ENCODE measurements around the gene ARHGAP26. TPM values are rescaled to one million over a fixed set of nuclear protein-coding genes. Genes with fewer than 3 reads are reported as not detected.

ARHGAP26 gene
- total and polyA plus RNA-seq, 2 donors (not counting 3 experiments of a cell fraction or from before 2014, with no cell fraction given): 3.1 to 16.2 TPM

DNA sequence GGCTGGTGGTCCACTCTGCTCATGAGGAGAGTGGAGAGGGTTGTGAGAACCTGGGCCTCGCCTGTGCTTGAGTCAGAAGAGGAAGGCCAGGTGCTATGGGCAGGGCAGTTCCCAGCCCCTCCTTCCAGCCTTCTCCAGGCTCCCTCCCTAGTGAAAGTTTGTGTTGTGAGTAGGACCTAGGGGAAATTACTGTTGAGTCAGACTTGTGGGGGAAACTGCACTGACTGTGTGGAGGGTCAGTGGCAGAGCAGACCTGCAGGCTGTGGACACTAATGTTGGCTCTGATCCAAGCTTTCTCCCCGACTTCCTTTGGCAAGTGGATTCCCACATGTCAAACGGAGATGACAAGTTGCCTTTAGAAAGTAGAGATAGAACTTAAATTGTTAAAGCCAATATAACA lies 102.6 kb downstream of the ARHGAP26 start:
- Histone ChIP-seq H2AFZ (ENCODE audit: low read depth, low read length) (no peak overlapping the region), H3K9me1 (replicated peaks; ENCODE audit: control insufficient read depth, extremely low read depth, insufficient read depth, low read length) (no peaks in the 10 kb centered on the region), H3K4me2 (ENCODE audit: insufficient read depth, low read length) (peak overlapping the region; percentile 4), H3K9ac (replicated peaks; ENCODE audit: extremely low read depth, insufficient read depth, low read length) (no peak overlapping the region), H4K20me1 (replicated peaks; ENCODE audit: control insufficient read depth, extremely low read depth, insufficient read depth, low read length) (no peaks in the 10 kb centered on the region), H3K4me1 (ENCODE audit: control insufficient read depth, extremely low read depth, insufficient read depth, low read length) (peaks cover 40% of the 10 kb centered on the region), H3K4me3 (replicated peaks in 1 of 3; ENCODE audit: insufficient read depth in 1 of 3, low read depth in 1 of 3, low read length in 3 of 3) (no peak overlapping the region), H3K9me3 (replicated peaks; ENCODE audit: control insufficient read depth, insufficient read depth, low read length) (no peaks in the 10 kb centered on the region), H3K79me2 (ENCODE audit: control insufficient read depth, insufficient read depth, low read length) (no peaks in the 10 kb centered on the region), H3K27me3 (ENCODE audit: control insufficient read depth in 2 of 2, insufficient read depth in 2 of 2, low read length in 2 of 2) (no peaks in the 10 kb centered on the region), H3K27ac (ENCODE audit: insufficient read depth, low read depth, low read length) (peak overlapping the region; percentile 25), H3K36me3 (ENCODE audit: control insufficient read depth in 2 of 2, extremely low read depth in 1 of 2, insufficient read depth in 2 of 2, low read length in 2 of 2) (no peaks in the 10 kb centered on the region)
- no TSS peak for BruUV-seq (replicated peaks)
- FAIRE-seq (peak; percentile 99), DNase-seq (ENCODE audit: low read depth, low spot score) (peak; percentile 94)
- ChIA-PET CTCF (interaction anchor here (1.1 to 21.9 kb wide), 6 partner anchors 16 to 168 kb away, joined by 3 to 1173 read pairs (median 38); partner anchors contain the start of gene ARHGAP26), POLR2A (no interaction called here)
- dilution Hi-C loops (cut with MboI; ENCODE audit: extremely low pct_ligation_motif_present, low sequenced_read_pairs) (no loop called here), intact Hi-C loops (cut with micrococcal nuclease) (no loop called here)
- TF ChIP-seq EZH2 (IDR thresholded peaks at IDR 0.05; ENCODE audit: borderline replicate concordance, low read depth, low read length, severe bottlenecking) (no peak), FOS (IDR thresholded peaks at IDR 0.05; ENCODE audit: borderline replicate concordance, insufficient read depth, low read length) (peak; percentile 93), MYC (IDR thresholded peaks at IDR 0.05; ENCODE audit: low read depth, low read length) (peak; percentile 63), GATA2 (IDR thresholded peaks at IDR 0.05; ENCODE audit: insufficient read depth, insufficient read length, low read depth, low read length) (peak; percentile 45), POLR2AphosphoS5 (IDR thresholded peaks at IDR 0.05; ENCODE audit: insufficient read depth, low read depth, low read length) (peak; percentile 59), JUN (IDR thresholded peaks at IDR 0.05; ENCODE audit: borderline replicate concordance, insufficient read depth, insufficient read length, low read depth) (peak; percentile 51)
- TF ChIP-seq, protein P1, sequence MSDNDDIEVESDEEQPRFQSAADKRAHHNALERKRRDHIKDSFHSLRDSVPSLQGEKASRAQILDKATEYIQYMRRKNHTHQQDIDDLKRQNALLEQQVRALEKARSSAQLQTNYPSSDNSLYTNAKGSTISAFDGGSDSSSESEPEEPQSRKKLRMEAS (IDR thresholded peaks at IDR 0.05; ENCODE audit: insufficient read depth, insufficient read length): no peak
- TF ChIP-seq, protein P2, sequence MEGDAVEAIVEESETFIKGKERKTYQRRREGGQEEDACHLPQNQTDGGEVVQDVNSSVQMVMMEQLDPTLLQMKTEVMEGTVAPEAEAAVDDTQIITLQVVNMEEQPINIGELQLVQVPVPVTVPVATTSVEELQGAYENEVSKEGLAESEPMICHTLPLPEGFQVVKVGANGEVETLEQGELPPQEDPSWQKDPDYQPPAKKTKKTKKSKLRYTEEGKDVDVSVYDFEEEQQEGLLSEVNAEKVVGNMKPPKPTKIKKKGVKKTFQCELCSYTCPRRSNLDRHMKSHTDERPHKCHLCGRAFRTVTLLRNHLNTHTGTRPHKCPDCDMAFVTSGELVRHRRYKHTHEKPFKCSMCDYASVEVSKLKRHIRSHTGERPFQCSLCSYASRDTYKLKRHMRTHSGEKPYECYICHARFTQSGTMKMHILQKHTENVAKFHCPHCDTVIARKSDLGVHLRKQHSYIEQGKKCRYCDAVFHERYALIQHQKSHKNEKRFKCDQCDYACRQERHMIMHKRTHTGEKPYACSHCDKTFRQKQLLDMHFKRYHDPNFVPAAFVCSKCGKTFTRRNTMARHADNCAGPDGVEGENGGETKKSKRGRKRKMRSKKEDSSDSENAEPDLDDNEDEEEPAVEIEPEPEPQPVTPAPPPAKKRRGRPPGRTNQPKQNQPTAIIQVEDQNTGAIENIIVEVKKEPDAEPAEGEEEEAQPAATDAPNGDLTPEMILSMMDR (IDR thresholded peaks at IDR 0.05; ENCODE audit: extremely low read depth in 1 of 2, insufficient read depth in 1 of 2, low read depth in 1 of 2, low read length in 2 of 2): no peak
